ENCODE measurements around the gene KCNQ1OT1.

The KCNQ1OT1 gene

GRCh38 chr11:2725368-2726300, 25.8 kb upstream of the KCNQ1OT1 start (continued):
- TF ChIP-seq ZNF565 (CRISPR knock-in tag; conservative IDR thresholded peaks at IDR 0.05; ENCODE audit: low read depth) (no peak), OSR1 (CRISPR knock-in tag; IDR thresholded peaks at IDR 0.05) (no peak), SNAI2 (CRISPR knock-in tag; IDR thresholded peaks at IDR 0.05) (no peak), ESRRG (CRISPR knock-in tag; IDR thresholded peaks at IDR 0.05) (no peak)

DNA sequence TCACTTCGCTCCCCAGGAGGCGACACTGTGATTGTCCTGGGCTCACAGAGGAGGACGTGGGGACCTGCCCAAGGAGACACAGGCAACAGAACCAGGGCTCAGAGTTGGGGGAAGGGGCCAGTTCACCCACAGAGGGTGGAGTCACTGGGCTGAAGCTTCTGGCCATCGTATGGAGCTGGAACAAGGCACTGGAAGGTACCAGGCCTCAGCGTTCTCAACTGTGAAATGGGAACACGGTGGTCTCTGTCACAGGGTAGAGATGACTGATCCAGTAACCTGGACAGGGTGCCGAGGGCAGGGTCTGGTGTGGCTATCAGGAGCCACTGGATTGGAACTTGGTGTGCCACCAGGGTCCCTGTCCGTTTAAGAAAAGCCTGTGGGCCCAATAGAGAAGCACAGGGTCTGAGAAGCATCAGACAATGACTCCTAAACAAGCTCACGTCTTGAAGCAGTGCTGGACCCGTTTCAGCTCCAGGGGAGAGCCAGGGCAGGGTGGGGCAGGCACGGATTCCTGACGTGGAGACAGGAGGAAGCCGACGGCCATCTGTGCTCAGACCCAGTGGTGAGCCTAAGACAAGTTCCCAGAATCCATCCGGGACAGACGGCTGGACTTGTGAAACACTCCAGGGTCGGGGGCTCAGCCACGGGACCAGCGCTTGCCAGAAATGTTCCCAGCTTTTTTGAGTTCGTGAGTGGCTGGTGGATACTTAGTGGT, 25.0 kb upstream of the KCNQ1OT1 start:
- no peak for ATAC-seq
- TF ChIP-seq ZFP30 (CRISPR knock-in tag; IDR thresholded peaks at IDR 0.05) (no peak), ISL1 (CRISPR knock-in tag; IDR thresholded peaks at IDR 0.05) (no peak), OSR1 (CRISPR knock-in tag; IDR thresholded peaks at IDR 0.05) (no peak), RARB (CRISPR knock-in tag; IDR thresholded peaks at IDR 0.05) (no peak)
- TF ChIP-seq, protein P1, sequence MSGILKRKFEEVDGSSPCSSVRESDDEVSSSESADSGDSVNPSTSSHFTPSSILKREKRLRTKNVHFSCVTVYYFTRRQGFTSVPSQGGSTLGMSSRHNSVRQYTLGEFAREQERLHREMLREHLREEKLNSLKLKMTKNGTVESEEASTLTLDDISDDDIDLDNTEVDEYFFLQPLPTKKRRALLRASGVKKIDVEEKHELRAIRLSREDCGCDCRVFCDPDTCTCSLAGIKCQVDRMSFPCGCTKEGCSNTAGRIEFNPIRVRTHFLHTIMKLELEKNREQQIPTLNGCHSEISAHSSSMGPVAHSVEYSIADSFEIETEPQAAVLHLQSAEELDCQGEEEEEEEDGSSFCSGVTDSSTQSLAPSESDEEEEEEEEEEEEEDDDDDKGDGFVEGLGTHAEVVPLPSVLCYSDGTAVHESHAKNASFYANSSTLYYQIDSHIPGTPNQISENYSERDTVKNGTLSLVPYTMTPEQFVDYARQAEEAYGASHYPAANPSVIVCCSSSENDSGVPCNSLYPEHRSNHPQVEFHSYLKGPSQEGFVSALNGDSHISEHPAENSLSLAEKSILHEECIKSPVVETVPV (CRISPR knock-in tag; IDR thresholded peaks at IDR 0.05), result no peak

DNA sequence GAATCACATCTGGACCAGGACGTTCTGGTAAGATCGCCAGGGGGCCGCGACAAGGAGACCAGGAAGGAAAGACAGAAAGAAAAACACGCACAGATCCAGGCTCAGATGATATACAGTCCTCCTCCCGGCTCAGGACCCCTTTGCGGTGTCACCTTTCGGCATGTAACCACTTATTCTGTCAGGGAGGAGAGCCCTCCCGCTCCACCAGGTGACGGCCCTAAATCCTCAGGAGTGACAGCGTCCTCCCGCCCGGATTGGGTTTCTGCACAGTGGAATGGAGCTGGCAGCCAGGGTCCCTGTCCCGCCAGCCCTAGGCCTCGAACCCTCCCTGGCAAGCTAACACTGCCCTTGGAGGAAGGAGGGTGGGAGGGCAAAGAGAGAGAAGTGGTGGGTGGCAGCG, 24.3 kb upstream of the KCNQ1OT1 start:
- no peak for ATAC-seq
- TF ChIP-seq GLIS3 (CRISPR knock-in tag; IDR thresholded peaks at IDR 0.05) (no peak), ZNF8 (CRISPR knock-in tag; IDR thresholded peaks at IDR 0.05) (no peak), CSDC2 (CRISPR knock-in tag; IDR thresholded peaks at IDR 0.05) (no peak), PPARA (CRISPR knock-in tag; IDR thresholded peaks at IDR 0.05; ENCODE audit: borderline replicate concordance) (no peak), BACH2 (CRISPR knock-in tag; IDR thresholded peaks at IDR 0.05; ENCODE audit: borderline replicate concordance) (no peak), ARNTL (CRISPR knock-in tag; IDR thresholded peaks at IDR 0.05; ENCODE audit: borderline replicate concordance, low read depth) (no peak)

DNA sequence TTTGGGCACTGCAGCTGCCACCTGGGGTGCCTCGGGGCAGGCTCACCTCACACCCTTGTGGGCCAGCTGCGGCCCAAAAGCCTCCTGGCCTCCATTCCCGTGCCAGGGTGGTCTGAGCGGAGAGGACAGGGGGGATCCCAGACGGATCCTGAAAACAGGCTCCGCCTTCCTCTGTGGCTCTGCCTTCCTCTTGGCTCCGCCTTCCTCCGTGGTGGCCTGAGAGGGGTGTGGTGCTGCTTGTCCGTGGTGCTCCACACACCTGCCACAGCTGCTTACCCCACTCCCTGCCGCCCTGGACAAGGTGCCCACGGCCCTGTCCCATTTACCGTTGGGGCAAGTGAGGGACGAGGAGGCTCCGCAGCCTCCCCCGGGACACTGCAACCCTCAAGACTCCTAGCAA, 23.2 kb upstream of the KCNQ1OT1 start:
- TF ChIP-seq, protein P2, sequence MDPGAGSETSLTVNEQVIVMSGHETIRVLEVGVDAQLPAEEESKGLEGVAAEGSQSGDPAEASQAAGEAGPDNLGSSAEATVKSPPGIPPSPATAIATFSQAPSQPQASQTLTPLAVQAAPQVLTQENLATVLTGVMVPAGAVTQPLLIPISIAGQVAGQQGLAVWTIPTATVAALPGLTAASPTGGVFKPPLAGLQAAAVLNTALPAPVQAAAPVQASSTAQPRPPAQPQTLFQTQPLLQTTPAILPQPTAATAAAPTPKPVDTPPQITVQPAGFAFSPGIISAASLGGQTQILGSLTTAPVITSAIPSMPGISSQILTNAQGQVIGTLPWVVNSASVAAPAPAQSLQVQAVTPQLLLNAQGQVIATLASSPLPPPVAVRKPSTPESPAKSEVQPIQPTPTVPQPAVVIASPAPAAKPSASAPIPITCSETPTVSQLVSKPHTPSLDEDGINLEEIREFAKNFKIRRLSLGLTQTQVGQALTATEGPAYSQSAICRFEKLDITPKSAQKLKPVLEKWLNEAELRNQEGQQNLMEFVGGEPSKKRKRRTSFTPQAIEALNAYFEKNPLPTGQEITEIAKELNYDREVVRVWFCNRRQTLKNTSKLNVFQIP (CRISPR knock-in tag; IDR thresholded peaks at IDR 0.05; ENCODE audit: borderline replicate concordance, low read depth), result no peak
- TF ChIP-seq PPARA (CRISPR knock-in tag; IDR thresholded peaks at IDR 0.05; ENCODE audit: borderline replicate concordance) (no peak), ISL1 (CRISPR knock-in tag; IDR thresholded peaks at IDR 0.05) (no peak)
- no peak for ATAC-seq

GRCh38 chr11:2721210-2721916, 21.6 kb upstream of the KCNQ1OT1 start:
- TF ChIP-seq, protein P2 (CRISPR knock-in tag; IDR thresholded peaks at IDR 0.05; ENCODE audit: borderline replicate concordance, low read depth), result no peak
- TF ChIP-seq BACH2 (CRISPR knock-in tag; IDR thresholded peaks at IDR 0.05; ENCODE audit: borderline replicate concordance) (no peak), SNAI2 (CRISPR knock-in tag; IDR thresholded peaks at IDR 0.05) (no peak), ZNF565 (CRISPR knock-in tag; conservative IDR thresholded peaks at IDR 0.05; ENCODE audit: low read depth) (no peak)

DNA sequence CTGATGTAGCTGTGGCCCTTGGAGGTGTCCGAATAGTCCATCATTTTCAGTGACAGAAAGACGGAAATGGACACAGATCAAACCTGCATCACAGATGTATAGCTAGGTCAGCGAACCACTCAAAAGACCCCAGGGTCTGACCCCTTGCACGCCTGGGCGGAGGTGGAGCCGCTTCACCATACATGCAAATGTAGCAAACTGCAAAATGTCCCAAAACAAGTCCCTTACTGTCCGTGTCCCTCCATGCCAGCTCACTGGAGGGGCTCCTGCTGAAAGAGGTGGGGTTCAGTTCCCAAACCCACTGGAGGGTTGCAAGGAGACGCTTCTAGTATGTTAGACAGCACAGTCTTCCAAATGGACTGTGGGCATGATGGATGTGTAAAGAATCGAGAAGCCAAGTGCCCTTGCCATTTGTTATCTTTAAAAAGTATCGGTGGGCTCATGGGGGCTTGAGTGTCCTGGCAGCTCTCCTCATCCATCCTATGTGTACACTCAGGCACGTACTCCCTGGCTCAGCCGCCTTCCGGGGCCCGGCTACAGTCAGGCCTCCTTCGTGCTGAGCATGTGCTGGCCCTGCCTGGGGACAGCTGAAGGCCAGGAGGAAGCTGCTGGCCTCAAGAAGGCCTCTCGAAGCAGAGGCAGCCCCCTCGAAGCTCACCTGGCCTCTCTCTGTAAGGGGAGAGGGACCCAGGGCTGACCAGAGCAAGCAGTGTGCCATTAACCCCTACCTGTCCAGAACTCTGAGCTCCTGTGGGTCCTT, 20.2 kb upstream of the KCNQ1OT1 start:
- ATAC-seq, result no peak
- no peak for TF ChIP-seq TOX (CRISPR knock-in tag; IDR thresholded peaks at IDR 0.05; ENCODE audit: borderline replicate concordance)
- TF ChIP-seq BACH2 (CRISPR knock-in tag; IDR thresholded peaks at IDR 0.05; ENCODE audit: borderline replicate concordance), result no peak

More at GRCh38 chr11:2721210-2721916, 21.6 kb upstream of the KCNQ1OT1 start:
- ATAC-seq, result no peak
